Ascending aorta (tissue), 2 donors: ENCODE measurements around the gene SLCO3A1. TPM values are rescaled to one million over a fixed set of nuclear protein-coding genes. Genes with fewer than 3 reads are reported as not detected.

Experiments
- DNase-seq, 2 donors: peaks; one replicate each; pipeline ENCODE4 v3.0.0-alpha.2; 2019; ENCODE audit warnings: low spot score in 2 of 2
- H3K27ac ChIP-seq, 2 donors: fragments of 200-600 bp; sonication (generic); one replicate each; pipeline ENCODE4 v1.5.1; 2016 to 2017; ENCODE audit warnings: mild to moderate bottlenecking in 1 of 2
- H3K27me3 ChIP-seq: fragments of 200-600 bp; sonication (generic); one replicate; pipeline ENCODE4 v1.5.1; 2017
- H3K36me3 ChIP-seq, 2 donors: fragments of 200-600 bp; sonication (generic); one replicate each; pipeline ENCODE4 v1.5.1; 2016
- H3K4me1 ChIP-seq, 2 donors: fragments of 200-600 bp; sonication (generic); one replicate each; pipeline ENCODE4 v1.5.1; 2016 to 2017; ENCODE audit warnings: mild to moderate bottlenecking in 1 of 2
- H3K4me3 ChIP-seq, 2 donors: fragments of 200-600 bp; sonication (generic); one replicate each; pipeline ENCODE4 v1.5.1; 2016 to 2017; ENCODE audit warnings: mild to moderate bottlenecking in 1 of 2
- H3K9me3 ChIP-seq, 2 donors: fragments of 200-600 bp; sonication (generic); one replicate each; pipeline ENCODE4 v1.5.1; 2016
- intact Hi-C: fragments of 100-400 bp; cut with DNase I; formaldehyde crosslinking; loops from one replicate; pipeline ENCODE4 v1.15.1; 2023
- total RNA-seq: library from RNA; depleted of rRNA; stranded (reverse); fragments of >200 nt; gene quantifications from one replicate; pipeline ENCODE4 v1.1.0, GENCODE V29; 2016
- TF ChIP-seq, protein P1 (sequence below), 3 experiments: fragments of 200-600 bp in 2 of 3; fragments of 450-650 bp in 1 of 3; sonication (generic) in 2 of 3; IDR thresholded peaks; one replicate each; pipeline ENCODE4 v1.5.1; 2016 to 2019; ENCODE audit warnings: antibody characterized with exemption in 3 of 3, mild to moderate bottlenecking in 1 of 3, moderate library complexity in 1 of 3

The SLCO3A1 gene
- total RNA-seq, 1 donor from 2014 or later: 53.2 TPM

DNA sequence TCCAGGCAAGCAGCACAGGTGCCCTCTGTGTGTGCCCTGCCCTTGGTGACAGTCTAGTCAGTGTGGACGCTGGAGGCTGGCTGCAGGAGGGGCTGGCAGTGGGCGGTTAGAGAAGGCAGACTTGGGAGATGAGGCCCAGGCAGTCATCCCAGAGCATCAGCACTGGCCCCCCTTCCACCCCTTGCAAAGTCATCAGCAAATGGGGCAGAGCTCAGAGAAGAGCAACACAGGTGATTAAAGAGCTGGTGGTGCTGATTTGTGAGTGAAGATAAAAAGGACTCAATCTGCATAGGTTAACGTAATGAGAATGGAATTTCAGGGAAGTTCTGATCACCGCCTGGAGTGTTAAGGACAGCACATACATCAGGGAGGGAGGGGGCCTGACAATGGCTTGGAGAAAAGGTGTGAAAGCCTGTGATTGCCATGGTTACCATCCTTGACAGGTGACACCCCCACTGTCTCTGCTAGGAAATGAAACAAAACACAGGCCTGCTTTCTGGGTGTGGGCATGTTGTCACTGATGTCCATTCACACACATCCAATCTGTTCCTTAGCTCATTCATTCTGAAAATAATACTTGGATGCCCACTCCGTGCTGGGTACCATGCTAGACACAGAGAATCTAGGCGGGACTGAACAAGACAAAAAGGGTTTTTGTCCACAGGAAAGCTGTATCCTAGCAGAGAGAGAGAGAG is 270.6 kb downstream of the SLCO3A1 start:
- intact Hi-C loops: no loop called here
- TF ChIP-seq, protein P1, sequence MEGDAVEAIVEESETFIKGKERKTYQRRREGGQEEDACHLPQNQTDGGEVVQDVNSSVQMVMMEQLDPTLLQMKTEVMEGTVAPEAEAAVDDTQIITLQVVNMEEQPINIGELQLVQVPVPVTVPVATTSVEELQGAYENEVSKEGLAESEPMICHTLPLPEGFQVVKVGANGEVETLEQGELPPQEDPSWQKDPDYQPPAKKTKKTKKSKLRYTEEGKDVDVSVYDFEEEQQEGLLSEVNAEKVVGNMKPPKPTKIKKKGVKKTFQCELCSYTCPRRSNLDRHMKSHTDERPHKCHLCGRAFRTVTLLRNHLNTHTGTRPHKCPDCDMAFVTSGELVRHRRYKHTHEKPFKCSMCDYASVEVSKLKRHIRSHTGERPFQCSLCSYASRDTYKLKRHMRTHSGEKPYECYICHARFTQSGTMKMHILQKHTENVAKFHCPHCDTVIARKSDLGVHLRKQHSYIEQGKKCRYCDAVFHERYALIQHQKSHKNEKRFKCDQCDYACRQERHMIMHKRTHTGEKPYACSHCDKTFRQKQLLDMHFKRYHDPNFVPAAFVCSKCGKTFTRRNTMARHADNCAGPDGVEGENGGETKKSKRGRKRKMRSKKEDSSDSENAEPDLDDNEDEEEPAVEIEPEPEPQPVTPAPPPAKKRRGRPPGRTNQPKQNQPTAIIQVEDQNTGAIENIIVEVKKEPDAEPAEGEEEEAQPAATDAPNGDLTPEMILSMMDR (IDR thresholded peaks at IDR 0.05): no peak

GRCh38 chr15:92124657-92125010 is 271.1 kb downstream of the SLCO3A1 start:
- intact Hi-C loops: no loop called here
- peaks cover 25 to 55% of the 10 kb centered on the region in 2 donors for H3K36me3 ChIP-seq
- no peak for DNase-seq
- no peak overlapping the region for H3K27ac ChIP-seq
- no peak overlapping the region for H3K4me3 ChIP-seq
- no peaks in the 10 kb centered on the region for H3K4me1 ChIP-seq
- TF ChIP-seq, protein P1 (IDR thresholded peaks at IDR 0.05): no peak
- H3K27me3 ChIP-seq: no peaks in the 10 kb centered on the region
- H3K9me3 ChIP-seq: no peaks in the 10 kb centered on the region

More for the DNA sequence above, 270.6 kb downstream of the SLCO3A1 start:
- no peaks in the 10 kb centered on the region for H3K4me1 ChIP-seq
- DNase-seq: no peak
- no peaks in the 10 kb centered on the region for H3K9me3 ChIP-seq
- H3K27ac ChIP-seq: no peak overlapping the region
- H3K36me3 ChIP-seq: peaks cover 25 to 55% of the 10 kb centered on the region in 2 donors
- H3K4me3 ChIP-seq: no peak overlapping the region
- H3K27me3 ChIP-seq: no peaks in the 10 kb centered on the region

GRCh38 chr15:92128788-92129187 is 275.3 kb downstream of the SLCO3A1 start:
- Histone ChIP-seq H3K9me3 (no peaks in the 10 kb centered on the region), H3K4me1 (no peaks in the 10 kb centered on the region), H3K27ac (no peak overlapping the region), H3K27me3 (no peaks in the 10 kb centered on the region), H3K36me3 (peaks cover 5 to 39% of the 10 kb centered on the region in 2 donors), H3K4me3 (no peak overlapping the region)
- DNase-seq: no peak
- TF ChIP-seq, protein P1 (IDR thresholded peaks at IDR 0.05): no peak
- intact Hi-C loops: no loop called here

DNA sequence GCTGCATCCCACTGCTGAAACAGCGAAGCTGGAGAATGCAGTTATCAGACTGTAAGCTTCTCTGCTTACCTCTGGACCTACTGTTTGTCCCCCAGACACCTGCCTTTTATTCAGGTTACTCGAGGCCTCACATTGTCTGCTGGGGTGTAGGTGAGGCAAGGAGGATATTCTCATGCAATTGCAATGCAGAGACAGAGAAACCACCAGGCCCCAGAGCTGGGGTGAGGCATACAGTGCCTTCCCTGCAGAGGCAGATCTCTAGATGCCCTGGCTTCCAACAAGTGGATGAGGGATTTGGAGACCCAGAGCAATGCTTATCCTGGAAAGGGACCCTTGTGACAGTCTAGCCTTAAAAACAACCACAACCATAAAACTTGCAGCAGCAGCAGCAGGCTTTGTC is 276.7 kb downstream of the SLCO3A1 start:
- no peaks in the 10 kb centered on the region for H3K4me1 ChIP-seq
- DNase-seq: no peak
- intact Hi-C loops: no loop called here
- H3K27ac ChIP-seq: no peak overlapping the region
- H3K4me3 ChIP-seq: no peak overlapping the region
- H3K36me3 ChIP-seq: peaks cover 5 to 40% of the 10 kb centered on the region in 2 donors
- TF ChIP-seq, protein P1 (IDR thresholded peaks at IDR 0.05): no peak
- H3K27me3 ChIP-seq: no peaks in the 10 kb centered on the region
- H3K9me3 ChIP-seq: no peaks in the 10 kb centered on the region

- intact Hi-C loops: no loop called here
These were observed 277.4 kb downstream of the SLCO3A1 start for GRCh38 chr15:92130906-92131305.

More at GRCh38 chr15:92130906-92131305, 277.4 kb downstream of the SLCO3A1 start:
- Histone ChIP-seq H3K4me3 (no peak overlapping the region), H3K36me3 (peaks cover 5 to 47% of the 10 kb centered on the region in 2 donors), H3K4me1 (no peaks in the 10 kb centered on the region), H3K27me3 (no peaks in the 10 kb centered on the region), H3K27ac (no peak overlapping the region), H3K9me3 (no peaks in the 10 kb centered on the region)
- DNase-seq: no peak
- TF ChIP-seq, protein P1 (IDR thresholded peaks at IDR 0.05): no peak
